ENCODE results near the gene R3HDM1.

The R3HDM1 gene

GRCh38 chr2:135728064-135728743 lies 196.9 kb downstream of the R3HDM1 start:
- H3K79me2 ChIP-seq (ENCODE audit: control insufficient read depth, low read length), result no peaks in the 10 kb centered on the region
- no peaks in the 10 kb centered on the region for H4K20me1 ChIP-seq (ENCODE audit: control insufficient read depth, insufficient read depth, low read depth, low read length)
- H3K27ac ChIP-seq (ENCODE audit: low read depth, low read length), result no peak overlapping the region
- H3K36me3 ChIP-seq (ENCODE audit: control insufficient read depth, low read length), result peaks cover 18% of the 10 kb centered on the region
- peaks cover 5% of the 10 kb centered on the region; the same call in 1 of the 2 replicates for H3F3A ChIP-seq (ENCODE audit: control insufficient read depth, insufficient read depth)
- no peaks in the 10 kb centered on the region for H3K9me2 ChIP-seq (replicated peaks; ENCODE audit: control insufficient read depth, low read length)
- no peaks in the 10 kb centered on the region for H3K9me3 ChIP-seq (ENCODE audit: control insufficient read depth, insufficient read depth, low read length)
- no peak overlapping the region for H3K4me2 ChIP-seq (ENCODE audit: low read length)
- no peak overlapping the region for H3K4me3 ChIP-seq (ENCODE audit: low read length)
- TF ChIP-seq EZH2phosphoT487 (IDR thresholded peaks at IDR 0.05; ENCODE audit: borderline replicate concordance, low read length) (no peak), CTCF (IDR thresholded peaks at IDR 0.05; ENCODE audit: low read depth, low read length, poor library complexity, severe bottlenecking) (no peak)
- H3K27me3 ChIP-seq (ENCODE audit: control insufficient read depth, low read length), result no peaks in the 10 kb centered on the region
- no peaks in the 10 kb centered on the region for H3K4me1 ChIP-seq (ENCODE audit: control insufficient read depth, low read length)

- Histone ChIP-seq H3F3A (ENCODE audit: control insufficient read depth, insufficient read depth) (no peaks in the 10 kb centered on the region), H3K9me3 (ENCODE audit: control insufficient read depth, insufficient read depth, low read length) (no peaks in the 10 kb centered on the region), H3K27ac (ENCODE audit: low read depth, low read length) (no peak overlapping the region), H3K9me2 (replicated peaks; ENCODE audit: control insufficient read depth, low read length) (no peaks in the 10 kb centered on the region), H3K4me3 (ENCODE audit: low read length) (no peak overlapping the region), H3K4me1 (ENCODE audit: control insufficient read depth, low read length) (no peaks in the 10 kb centered on the region), H3K79me2 (ENCODE audit: control insufficient read depth, low read length) (no peaks in the 10 kb centered on the region), H3K4me2 (ENCODE audit: low read length) (no peak overlapping the region), H3K27me3 (ENCODE audit: control insufficient read depth, low read length) (no peaks in the 10 kb centered on the region), H4K20me1 (ENCODE audit: control insufficient read depth, insufficient read depth, low read depth, low read length) (no peaks in the 10 kb centered on the region), H3K36me3 (ENCODE audit: control insufficient read depth, low read length) (no peaks in the 10 kb centered on the region)
- TF ChIP-seq CTCF (IDR thresholded peaks at IDR 0.05; ENCODE audit: low read depth, low read length, poor library complexity, severe bottlenecking), result no peak
- TF ChIP-seq EZH2phosphoT487 (IDR thresholded peaks at IDR 0.05; ENCODE audit: borderline replicate concordance, low read length), result no peak
Observed at GRCh38 chr2:135732561-135732960, 201.3 kb downstream of the R3HDM1 start.

DNA sequence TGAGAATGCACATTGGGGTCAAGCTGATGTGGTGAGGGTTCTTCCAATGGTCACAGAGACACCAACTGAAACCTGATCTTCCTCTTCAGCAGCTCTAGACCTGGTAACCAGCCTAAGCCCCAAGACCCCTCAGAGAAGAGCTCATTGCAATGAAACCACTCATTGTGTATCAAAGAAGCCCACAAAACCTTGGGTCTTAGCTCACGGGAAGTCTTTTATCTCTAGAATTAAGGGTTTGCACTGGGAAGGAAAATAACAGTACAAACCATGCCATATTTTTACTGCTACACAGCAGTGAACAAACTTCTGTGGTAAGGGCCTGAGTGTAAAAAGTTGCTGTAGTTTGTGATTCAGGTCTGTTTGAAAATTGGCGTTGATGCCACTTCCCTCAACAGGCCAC lies 201.8 kb downstream of the R3HDM1 start:
- Histone ChIP-seq H3K79me2 (ENCODE audit: control insufficient read depth, low read length) (no peaks in the 10 kb centered on the region), H3F3A (ENCODE audit: control insufficient read depth, insufficient read depth) (no peaks in the 10 kb centered on the region), H3K36me3 (ENCODE audit: control insufficient read depth, low read length) (no peaks in the 10 kb centered on the region), H3K27me3 (ENCODE audit: control insufficient read depth, low read length) (no peaks in the 10 kb centered on the region), H3K4me1 (ENCODE audit: control insufficient read depth, low read length) (no peaks in the 10 kb centered on the region), H3K4me2 (ENCODE audit: low read length) (no peak overlapping the region), H3K9me2 (replicated peaks; ENCODE audit: control insufficient read depth, low read length) (no peaks in the 10 kb centered on the region), H3K4me3 (ENCODE audit: low read length) (no peak overlapping the region), H3K27ac (ENCODE audit: low read depth, low read length) (no peak overlapping the region), H3K9me3 (ENCODE audit: control insufficient read depth, insufficient read depth, low read length) (no peaks in the 10 kb centered on the region), H4K20me1 (ENCODE audit: control insufficient read depth, insufficient read depth, low read depth, low read length) (no peaks in the 10 kb centered on the region)
- no peak for TF ChIP-seq CTCF (IDR thresholded peaks at IDR 0.05; ENCODE audit: low read depth, low read length, poor library complexity, severe bottlenecking)
- TF ChIP-seq EZH2phosphoT487 (IDR thresholded peaks at IDR 0.05; ENCODE audit: borderline replicate concordance, low read length), result no peak
